ENCODE data around the gene CCDC91.
"Not testable (repeated sequence)": the region's sequence is repeated elsewhere in the genome, so short reads cannot be mapped to it uniquely, and the experiment has no call there.

GRCh38 chr12:28329727-28330126 lies 139.5 kb downstream of the CCDC91 start:
- TF ChIP-seq CTCF (IDR thresholded peaks at IDR 0.05); MAX (IDR thresholded peaks at IDR 0.05); POLR2A (IDR thresholded peaks at IDR 0.05; ENCODE audit: low read length); RARB (CRISPR knock-in tag; IDR thresholded peaks at IDR 0.05); RCOR1 (IDR thresholded peaks at IDR 0.05; ENCODE audit: low read depth, low read length); HMGXB4 (CRISPR knock-in tag; IDR thresholded peaks at IDR 0.05; ENCODE audit: borderline replicate concordance); USF2 (IDR thresholded peaks at IDR 0.05); KDM1A (IDR thresholded peaks at IDR 0.05; ENCODE audit: low read depth); EP300 (IDR thresholded peaks at IDR 0.05); ZFP36 (IDR thresholded peaks at IDR 0.05; ENCODE audit: borderline replicate concordance, partially characterized antibody): not testable (repeated sequence)

Measured in A549 (cell line).